SK-N-MC (cell line): ENCODE measurements around the gene PDE11A.

Experiments
- EZH2 ChIP-seq: fragments of 200-600 bp; sonication (generic); IDR thresholded peaks from one replicate; pipeline ENCODE4 v1.6.1; 2017; ENCODE audit warnings: antibody characterized with exemption
- POLR2AphosphoS5 ChIP-seq: IDR thresholded peaks from 2 replicates; pipeline ENCODE4 v1.6.1; 2012; ENCODE audit warnings: mild to moderate bottlenecking, low read depth, low read length, borderline replicate concordance

DNA sequence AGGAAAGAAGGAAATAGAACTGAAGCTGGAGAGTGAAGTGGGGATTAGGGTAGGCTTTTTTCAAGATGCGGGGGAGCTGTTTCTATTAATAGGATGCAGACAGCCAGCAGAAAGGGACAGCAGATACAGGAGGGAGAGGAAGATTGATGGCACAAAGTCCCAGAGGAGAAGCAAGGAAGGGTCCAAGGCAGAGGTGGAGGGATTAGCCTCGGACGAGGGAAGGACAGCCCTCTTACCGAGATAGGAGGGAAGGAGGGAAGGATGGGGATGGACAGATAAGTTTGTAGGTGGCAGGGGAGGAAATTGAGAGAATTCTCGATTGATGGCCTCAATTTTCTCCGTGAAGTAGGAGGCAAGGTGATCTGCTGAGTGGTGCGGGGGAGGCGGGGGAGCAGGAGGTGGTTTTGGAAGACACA lies 362.6 kb downstream of the PDE11A start:
- TF ChIP-seq EZH2 (no peak), POLR2AphosphoS5 (no peak)
